GM11168 (cell line): ENCODE measurements around the gene CYP11A1.

ENCODE experiments used
- in situ Hi-C: fragments of 300-500 bp; cut with MboI; formaldehyde crosslinking; loops from one replicate; pipeline ENCODE4 v1.12.0; 2022; ENCODE audit warnings: low sequenced_read_pairs; ENCODE audit not compliant: unreplicated experiment

Gene CYP11A1

DNA sequence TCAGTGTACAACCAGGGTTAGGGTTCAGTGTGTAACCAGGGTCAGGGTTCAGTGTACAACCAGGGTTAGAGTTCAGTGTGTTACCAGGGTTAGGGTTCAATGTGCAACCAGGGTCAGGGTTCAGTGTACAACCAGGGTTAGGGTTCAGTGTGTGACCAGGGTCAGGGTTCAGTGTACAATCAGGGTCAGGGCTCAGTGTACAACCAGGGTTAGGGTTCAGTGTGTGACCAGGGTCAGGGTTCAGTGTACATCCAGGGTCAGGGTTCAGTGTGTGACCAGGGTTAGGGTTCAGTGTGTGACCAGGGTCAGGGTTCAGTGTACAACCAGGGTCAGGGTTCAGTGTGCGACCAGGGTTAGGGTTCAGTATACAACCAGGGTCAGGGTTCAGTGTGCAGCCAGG is 33.3 kb downstream of the CYP11A1 start:
- in situ Hi-C loops: loop anchor here (25.0 kb wide), 2 partner anchors 953 to 1697 kb away; partner anchors contain the start of gene GOLGA6D

DNA sequence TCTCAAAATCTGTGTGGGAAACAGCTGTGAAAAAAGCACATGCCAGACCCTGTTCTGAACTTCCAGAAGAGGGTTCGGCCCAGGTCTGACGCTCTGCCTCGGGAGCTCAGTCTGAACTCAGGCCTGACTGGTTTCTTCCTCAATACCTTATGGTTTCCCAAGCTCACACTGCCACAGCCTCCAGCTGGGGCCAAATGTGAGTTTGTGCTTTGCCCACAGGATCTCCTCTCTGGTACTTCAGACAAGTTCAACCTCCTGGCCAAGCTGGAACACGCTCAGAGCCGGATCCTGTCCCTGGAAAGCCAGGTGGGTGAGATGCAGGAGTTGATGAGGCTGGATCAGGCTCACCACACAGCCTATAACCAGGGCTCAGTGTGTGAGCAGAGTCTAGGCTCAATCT is 33.8 kb downstream of the CYP11A1 start:
- in situ Hi-C loops: loop anchor here (25.0 kb wide), 2 partner anchors 954 to 1696 kb away; partner anchors contain the start of gene GOLGA6D

DNA sequence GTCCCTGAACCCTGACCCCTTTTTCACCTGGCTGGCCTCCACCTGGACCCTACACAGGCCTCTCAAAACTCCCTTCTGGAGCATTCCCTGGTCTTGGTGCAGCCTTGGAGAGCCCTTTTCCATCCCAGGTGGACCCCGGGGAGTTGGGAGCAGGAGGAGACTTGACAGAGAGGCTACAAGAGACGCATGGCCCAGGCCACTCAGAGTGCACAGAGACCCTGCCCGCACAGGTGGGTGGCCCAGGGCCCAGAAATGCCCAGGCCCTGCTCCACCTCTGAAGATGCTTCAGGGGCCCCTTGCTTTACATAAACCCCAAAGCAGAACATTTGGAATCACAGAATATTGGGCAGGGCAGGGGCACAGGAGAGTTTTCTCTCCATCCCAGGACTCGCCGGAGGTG is 34.4 kb downstream of the CYP11A1 start:
- in situ Hi-C loops: loop anchor here (25.0 kb wide), 2 partner anchors 954 to 1696 kb away; partner anchors contain the start of gene GOLGA6D

DNA sequence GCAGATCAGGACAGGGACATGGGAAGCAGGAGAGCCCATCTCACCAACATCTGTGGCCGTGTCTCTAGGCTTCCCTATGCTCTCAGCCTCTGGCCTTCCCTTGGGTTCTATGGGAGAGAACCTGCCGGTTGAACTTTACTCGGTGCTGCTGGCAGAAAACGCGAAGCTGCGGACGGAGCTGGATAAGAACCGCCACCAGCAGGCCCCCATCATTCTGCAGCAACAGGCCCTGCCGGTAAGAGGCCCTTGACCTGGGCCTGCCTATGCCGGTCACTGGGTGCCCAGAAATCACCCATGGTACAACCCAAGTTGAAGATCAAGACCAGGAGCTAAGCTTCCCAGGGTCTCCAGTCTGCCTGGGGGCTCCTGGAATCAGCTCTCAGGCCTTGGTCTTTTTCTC is 34.8 kb downstream of the CYP11A1 start:
- in situ Hi-C loops: loop anchor here (25.0 kb wide), 2 partner anchors 955 to 1695 kb away; partner anchors contain the start of gene GOLGA6D

DNA sequence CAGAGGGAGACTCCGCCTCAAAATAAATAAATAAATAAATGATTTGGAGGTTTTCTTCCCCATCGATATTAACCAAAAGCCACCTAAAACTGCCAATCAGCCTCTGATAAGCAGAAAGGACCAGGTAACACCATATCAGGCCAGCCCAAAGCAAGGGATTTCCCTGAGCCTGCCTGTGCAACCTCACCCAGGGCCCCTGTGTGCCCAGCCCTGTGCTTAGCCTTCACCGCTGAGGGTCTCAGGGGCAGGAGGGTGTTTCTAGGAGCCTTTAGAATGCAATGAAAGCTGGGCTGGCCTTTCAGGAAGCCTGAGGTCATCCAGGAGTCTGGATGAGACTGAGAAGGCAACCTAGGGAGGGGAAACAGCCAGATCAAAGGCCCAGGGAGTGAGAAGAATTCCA is 35.4 kb downstream of the CYP11A1 start:
- in situ Hi-C loops: loop anchor here (25.0 kb wide), 2 partner anchors 955 to 1695 kb away; partner anchors contain the start of gene GOLGA6D

DNA sequence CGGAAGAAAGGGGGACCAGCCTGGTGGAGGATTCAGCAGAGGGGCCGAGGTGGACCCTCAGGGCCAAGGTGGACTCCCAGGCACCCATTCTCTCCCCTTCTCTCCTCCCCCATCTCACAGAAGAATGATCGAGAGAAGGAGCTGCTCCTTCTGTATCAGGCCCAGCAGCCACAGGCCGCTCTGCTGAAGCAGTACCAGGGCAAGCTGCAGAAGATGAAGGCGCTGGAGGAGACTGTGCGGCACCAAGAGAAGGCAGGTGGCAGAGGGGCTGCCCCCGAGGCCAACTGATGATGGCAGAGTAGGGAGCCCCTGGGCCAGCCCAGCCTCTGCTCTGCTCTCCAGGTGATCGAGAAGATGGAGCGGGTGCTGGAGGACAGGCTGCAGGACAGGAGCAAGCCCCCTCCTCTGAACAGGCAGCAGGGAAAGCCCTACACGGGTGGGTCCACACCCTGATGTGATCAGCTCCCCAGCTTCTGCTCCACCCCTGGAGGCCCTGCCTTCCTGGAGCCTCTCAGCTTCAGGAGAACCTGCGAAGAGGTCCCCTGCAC is 36.5 kb downstream of the CYP11A1 start:
- in situ Hi-C loops: loop anchor here (25.0 kb wide), 2 partner anchors 956 to 1694 kb away; partner anchors contain the start of gene GOLGA6D

DNA sequence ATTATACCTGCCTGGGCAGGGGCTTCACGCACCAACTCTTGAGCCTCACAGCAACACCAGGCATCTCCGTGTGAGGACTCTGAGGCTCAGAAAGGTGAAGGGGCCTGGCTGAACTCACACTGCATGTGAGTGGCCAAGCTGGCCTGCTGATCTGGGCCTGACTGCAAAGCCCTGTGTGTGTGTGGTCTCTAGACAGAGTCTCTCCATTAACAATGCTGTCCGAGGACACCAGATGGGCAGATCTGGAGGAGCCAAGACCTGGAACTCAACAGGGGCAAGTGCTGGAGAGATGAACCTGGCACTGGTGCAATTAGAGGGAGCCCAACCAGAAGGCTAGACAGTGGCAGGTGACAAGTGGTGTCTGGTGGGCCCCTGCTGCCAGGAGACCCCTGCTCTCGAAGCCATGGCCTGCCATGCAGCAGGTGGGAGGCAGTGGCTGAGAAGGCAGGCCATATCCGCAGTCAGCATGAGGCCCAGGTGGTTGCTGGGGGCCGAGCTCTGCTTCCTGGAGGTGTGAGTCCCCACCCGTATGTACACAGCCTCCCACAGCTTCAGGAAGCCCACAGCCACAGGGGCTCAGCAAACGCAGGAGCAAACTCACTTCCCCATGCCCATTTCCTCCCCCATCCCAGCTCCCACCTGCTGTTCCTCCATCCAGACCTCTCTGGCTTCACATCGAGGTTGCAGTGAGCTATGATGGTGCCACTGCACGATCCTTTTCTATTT is 39.0 kb downstream of the CYP11A1 start:
- in situ Hi-C loops: loop anchor here (25.0 kb wide), 2 partner anchors 959 to 1691 kb away; partner anchors contain the start of gene GOLGA6D

DNA sequence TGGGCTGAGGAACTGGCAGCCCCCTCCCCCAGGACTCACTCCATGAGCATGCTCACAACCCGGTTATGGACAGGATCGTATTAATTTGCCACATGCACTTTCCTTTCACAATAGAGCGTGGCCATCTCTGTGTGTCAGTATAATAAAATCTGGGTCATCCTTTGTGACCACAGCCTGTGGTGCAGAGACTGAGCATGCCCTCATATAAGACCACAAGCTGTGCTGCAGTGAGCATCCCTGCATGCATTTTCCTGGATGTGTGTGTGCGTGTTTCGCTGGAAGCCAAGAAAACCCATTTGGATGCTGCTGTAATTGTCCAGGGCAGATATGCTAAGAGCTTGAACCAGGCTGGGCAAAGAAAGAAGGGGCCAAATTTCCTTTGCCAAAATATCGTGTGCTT is 39.7 kb downstream of the CYP11A1 start:
- in situ Hi-C loops: loop anchor here (25.0 kb wide), 2 partner anchors 960 to 1690 kb away; partner anchors contain the start of gene GOLGA6D

DNA sequence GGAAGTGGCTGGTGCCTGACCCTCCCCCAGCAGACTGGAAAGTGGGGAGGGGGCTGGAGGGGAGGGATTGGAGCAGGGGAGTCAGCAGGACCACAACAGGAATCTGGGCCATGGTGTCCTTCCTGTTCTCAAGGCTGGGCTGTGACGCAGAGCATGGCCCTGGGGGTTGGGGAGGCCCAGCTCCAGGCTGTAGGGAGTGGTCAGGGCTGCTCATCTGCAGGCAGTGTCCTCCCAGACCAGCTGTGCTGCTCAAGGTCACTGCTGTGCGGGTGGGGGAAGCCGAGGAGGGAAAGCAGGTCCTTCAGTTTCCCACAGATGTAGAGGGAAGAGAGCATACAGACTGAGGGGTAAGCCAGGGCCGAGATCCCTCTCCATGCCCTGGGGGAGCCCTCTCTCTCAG is 40.7 kb downstream of the CYP11A1 start:
- in situ Hi-C loops: loop anchor here (25.0 kb wide), 2 partner anchors 961 to 1689 kb away; partner anchors contain the start of gene GOLGA6D

DNA sequence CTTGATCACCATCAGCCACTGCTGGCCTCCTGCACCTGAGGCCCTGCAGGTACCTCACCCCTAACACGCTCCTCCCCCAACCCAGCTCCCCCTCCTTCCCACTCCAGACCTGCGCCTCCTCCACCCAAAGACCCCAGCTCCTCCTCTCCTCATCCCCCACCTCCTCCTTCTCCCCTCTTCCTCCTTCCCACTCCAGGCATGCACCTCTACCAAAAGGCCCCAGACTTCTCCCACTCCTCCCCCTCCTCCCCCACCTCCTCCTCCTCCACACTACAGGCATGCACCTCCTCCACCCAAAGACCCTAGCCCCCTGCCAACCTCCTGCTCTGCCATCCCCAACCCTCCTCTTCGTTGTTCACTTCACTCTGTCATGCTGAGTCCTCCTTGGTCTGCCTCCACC is 42.7 kb downstream of the CYP11A1 start:
- in situ Hi-C loops: loop anchor here (25.0 kb wide), 2 partner anchors 963 to 1687 kb away; partner anchors contain the start of gene GOLGA6D

DNA sequence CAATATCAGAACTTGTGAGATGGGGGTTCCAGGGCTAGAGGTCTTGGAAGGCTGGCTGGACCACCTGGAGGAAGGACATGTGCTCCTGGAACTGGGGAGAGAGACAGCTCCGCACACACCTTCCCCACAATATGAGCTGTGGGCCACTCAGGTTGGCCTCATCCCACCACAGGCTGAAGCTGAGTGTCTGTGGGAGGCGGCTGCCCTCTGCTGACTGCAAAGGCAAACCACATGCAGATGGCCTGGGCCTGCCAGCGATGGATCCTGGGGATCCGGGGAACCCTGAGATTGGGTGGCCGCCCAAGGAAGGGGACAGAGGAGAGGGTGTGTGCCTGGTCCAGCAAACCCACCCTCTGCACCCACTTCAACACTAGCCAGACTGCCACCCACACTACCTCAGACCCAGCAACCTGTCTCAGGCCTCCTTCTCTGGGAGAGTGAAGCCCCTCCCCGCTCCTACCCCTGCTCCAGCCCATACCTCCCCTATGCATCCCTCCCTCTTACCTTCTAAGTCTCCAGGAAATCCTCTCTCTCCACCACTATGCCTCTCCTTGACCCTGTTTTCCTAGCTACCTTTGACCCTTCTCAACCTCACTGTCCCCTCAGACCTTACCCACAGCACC is 44.8 kb downstream of the CYP11A1 start:
- in situ Hi-C loops: no loop called here

DNA sequence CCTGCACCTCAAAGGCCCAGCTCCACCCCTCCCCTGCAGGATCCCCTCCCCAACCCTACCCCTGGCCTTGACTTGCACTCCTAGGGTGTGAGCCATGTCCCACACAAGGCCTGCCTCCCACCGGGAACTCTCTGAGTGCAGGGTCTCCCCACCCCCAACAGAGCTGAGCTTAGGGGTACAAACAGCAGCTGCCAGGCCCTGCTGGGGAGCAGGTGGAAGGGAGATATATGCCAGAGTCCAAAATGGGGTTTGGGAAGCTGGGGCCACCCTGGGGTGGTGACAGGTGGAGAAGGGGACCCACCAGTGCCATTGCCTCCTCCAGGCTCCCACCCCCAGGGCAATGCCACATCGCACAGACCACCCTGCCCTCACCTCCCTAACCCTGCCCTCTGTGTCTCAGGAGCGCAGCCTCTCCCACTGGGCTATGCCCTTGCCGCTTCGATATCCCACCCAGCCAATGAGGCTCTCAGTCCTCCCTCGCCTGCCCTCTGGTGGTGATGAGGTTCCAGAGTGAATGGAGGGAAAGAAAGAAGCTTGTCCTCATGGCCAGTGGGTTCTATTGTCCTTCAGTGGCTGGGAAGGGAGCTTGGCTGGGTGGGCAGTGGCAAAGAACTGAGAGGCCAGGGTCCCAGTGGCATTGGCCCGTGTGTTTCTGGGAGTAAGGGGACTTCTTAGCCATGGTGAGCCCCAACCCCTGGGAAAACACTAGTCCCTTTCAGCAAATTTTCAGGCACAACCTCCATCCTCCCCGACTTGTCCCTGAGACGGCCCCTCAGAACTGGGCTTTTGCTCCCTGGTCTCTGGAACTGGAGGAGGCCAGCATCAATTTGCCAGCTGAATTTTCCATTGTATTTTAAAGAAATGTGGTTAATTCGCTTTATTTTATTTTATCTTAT is 46.8 kb downstream of the CYP11A1 start:
- in situ Hi-C loops: no loop called here

DNA sequence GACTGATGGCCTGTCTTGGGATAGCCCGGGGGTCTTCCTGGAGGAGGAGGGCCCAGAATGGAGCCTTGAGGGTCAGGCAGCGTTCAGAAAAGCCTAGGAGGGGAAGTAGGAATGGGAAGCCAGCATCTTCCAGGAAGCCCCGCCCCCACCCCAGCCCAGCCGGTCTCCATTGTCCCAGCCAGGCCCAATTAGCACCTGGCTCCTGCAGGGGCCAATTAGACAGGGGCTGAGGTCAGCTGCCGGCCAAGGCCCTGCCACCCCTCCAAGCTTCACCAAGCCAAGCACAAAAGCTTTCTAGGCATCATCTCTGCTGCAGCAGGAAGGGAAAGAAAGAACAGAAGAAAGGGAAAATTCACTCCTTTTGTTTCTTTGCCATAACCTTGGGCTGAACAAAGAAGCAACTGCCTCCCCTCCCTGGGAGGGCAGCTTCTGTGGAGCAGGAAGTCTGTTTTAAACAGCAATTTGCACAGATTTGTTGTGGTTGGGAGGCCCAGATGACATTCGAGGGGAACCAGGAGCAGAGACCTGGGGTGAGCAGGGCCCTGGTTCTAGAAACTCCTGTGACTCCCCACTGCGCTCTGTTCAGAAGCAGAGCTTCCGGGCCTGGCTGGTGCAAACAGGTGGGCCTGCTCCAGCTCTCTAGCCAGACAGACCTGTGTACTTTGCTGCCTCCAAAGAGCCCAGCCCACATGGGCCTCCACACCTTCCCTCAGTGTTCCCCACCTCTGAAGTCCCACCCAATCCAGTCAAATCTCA is 47.7 kb downstream of the CYP11A1 start:
- in situ Hi-C loops: no loop called here

DNA sequence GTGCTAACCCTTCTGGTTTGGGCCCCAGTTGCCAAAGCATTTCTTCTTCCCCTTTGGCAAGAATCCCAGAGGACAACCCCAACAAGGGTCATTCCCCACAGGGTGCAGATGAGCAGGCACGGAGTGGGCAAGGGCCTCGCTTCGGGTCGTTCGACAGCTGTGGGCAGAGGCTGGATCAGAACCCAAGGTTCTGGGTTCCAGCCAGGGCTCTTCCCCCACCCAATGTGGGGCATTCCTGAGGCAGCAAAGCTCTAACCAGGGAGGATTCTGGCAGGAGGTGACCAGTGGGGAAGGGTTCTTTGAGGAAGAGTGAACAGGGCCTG is 48.3 kb downstream of the CYP11A1 start:
- in situ Hi-C loops: no loop called here

DNA sequence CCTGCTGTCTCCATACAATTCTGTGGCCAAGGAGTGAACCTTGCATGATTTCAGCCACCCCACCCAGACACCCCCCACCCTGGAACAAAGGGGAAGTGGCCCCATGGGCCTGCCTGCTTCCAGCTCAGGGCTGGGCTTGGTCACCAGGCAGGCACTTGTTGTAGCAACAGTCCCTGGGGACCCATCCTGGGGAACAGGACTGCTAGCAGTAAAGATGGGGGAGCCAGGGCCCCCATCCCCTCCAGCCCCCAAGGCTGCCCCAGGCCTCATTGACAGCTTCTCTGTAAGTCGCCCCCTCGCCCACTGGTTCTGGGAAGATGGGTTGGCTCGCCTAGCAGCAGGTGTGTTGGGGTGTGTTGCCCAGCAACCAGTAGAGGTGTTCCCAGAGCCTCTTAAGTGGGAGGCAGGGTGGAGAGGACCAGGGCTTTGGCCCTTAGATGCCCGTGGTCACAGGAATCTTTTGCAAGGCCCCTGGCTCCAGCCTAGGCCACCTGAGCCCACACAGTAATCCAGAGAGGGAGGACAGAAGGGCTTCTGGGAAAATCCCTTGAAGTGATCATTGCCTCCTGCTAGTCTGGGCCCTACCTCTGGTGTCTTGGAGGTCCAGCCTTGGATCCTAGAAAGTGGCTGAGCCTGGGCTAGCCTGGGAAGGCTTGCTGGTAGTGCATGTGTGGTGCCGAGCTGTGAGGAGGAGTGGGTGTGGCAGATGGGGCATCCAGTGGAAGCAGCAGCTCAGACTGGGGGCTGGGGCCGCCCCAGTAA is 48.9 kb downstream of the CYP11A1 start:
- in situ Hi-C loops: no loop called here

DNA sequence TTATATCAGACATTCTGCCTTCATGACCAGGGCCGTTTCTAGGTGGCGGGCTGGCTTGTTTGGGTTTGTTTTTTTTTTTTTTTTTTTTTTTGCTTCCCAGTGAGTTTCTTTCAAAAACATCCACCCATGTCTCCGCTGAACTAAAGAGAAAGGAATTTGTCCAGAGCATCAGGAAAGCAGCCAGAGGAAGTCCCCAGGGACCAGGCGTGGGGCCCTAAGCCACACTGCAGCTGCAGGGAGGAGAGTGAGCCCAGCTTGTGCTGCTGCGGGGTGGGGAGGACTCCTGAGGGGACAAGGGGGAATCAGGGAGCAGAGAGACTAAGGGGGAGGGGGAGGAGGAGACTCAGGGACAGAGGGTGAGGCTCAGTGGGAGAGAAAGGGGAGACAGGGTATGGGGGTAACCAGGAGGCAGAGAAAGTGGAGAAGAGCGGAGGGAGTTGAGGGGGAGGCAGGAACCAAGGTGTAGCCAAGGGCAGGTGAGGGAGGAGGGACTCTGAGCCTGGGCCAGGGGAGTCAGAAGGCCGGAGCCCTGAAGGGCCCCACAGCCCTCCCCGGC is 49.5 kb downstream of the CYP11A1 start:
- in situ Hi-C loops: no loop called here

DNA sequence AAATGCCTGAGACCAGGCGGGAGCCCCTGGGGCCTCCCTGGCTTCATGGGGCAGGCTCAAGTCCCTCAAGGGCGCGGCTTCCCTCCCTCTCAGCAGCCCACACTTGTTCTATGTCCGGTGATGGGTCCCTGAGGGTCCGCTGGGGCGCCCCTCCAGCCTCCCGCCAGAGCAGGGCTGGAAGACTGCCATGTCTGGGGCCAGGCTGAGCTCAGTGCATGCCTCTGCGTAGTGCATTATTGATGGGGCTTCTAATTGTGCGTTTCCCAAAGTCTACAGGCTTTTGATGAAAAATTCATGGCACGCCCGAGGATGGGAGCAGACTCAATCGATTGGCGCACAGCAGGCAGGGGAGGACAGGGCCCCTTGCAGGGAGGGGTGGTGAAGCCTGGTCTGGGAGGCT is 51.3 kb downstream of the CYP11A1 start:
- in situ Hi-C loops: no loop called here

DNA sequence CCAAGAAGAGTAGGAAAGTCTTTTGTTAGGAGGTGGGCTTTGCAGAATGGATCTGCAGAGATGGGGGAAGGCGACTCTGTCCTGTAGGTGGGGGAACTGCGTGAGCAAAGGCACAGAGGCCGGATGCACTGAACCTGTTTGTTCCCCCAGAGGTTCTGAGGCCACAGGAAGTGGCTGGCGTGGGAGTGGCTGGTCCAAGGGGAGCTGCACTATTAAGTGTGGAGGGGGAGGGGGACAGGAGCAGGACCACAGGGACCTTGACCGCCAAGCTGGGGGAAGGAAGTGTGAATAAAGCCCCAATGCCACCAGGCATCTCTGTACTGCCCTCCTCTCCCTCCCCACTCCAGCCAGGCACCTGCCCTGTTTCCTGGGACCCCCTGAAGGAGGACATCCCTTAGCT is 51.8 kb downstream of the CYP11A1 start:
- in situ Hi-C loops: no loop called here
